CD4-positive, alpha-beta T cell treated with Interleukin-4 for 1 hour (primary cell): ENCODE data around the gene CCDC38.
"Not testable (repeated sequence)": the region's sequence is repeated elsewhere in the genome, so short reads cannot be mapped to it uniquely, and the experiment has no call there.

Experiments used
- DNase-seq, 2 donors: peaks; one replicate each; pipeline ENCODE4 v3.0.0-alpha.2; 2020 to 2022

The CCDC38 gene

GRCh38 chr12:95881331-95881955 lies 61.0 kb downstream of the CCDC38 start:
- no peak for DNase-seq

- no peak for DNase-seq
Observed at GRCh38 chr12:95880895-95881294, 61.5 kb downstream of the CCDC38 start.

GRCh38 chr12:95877622-95878021 lies 64.8 kb downstream of the CCDC38 start:
- no peak for DNase-seq

- no peak for DNase-seq
Observed at GRCh38 chr12:95874452-95874851, 68.0 kb downstream of the CCDC38 start.

- no peak for DNase-seq
Observed at GRCh38 chr12:95870897-95871296, 71.5 kb downstream of the CCDC38 start.

GRCh38 chr12:95863337-95863736 lies 79.1 kb downstream of the CCDC38 start:
- no peak for DNase-seq

GRCh38 chr12:95862038-95862437 lies 80.4 kb downstream of the CCDC38 start:
- no peak for DNase-seq

GRCh38 chr12:95859947-95860850 lies 82.2 kb downstream of the CCDC38 start:
- no peak for DNase-seq

- no peak for DNase-seq
Observed at GRCh38 chr12:95859344-95859816, 83.0 kb downstream of the CCDC38 start.

- DNase-seq = peak; percentile 96 to 97
Observed at GRCh38 chr12:95858451-95859343, 83.7 kb downstream of the CCDC38 start, which contains the start of gene SNRPF. SNRPF (plus strand) TSS chr12:95858952; CDS start chr12:95859074, 122 bp downstream.

GRCh38 chr12:95857799-95858198 lies 84.6 kb downstream of the CCDC38 start:
- no peak for DNase-seq

- no peak for DNase-seq
Observed at GRCh38 chr12:95857156-95857555, 85.3 kb downstream of the CCDC38 start.

GRCh38 chr12:95852133-95852532 lies 90.3 kb downstream of the CCDC38 start:
- DNase-seq = no peak

- no peak for DNase-seq
Observed at GRCh38 chr12:95851606-95852005, 90.8 kb downstream of the CCDC38 start.

GRCh38 chr12:95848575-95849388 lies 93.6 kb downstream of the CCDC38 start:
- DNase-seq = no peak

GRCh38 chr12:95842426-95842825 lies 100.0 kb downstream of the CCDC38 start:
- DNase-seq = not testable (repeated sequence)

GRCh38 chr12:95838125-95838524 lies 104.3 kb downstream of the CCDC38 start:
- no peak for DNase-seq

GRCh38 chr12:95837240-95838038 lies 105.0 kb downstream of the CCDC38 start:
- DNase-seq = no peak

GRCh38 chr12:95836630-95837239 lies 105.7 kb downstream of the CCDC38 start:
- no peak for DNase-seq

- no peak for DNase-seq
Observed at GRCh38 chr12:95836185-95836609, 106.2 kb downstream of the CCDC38 start.

- no peak for DNase-seq
Observed at GRCh38 chr12:95834572-95834971, 107.8 kb downstream of the CCDC38 start.
